Activated naive CD8-positive, alpha-beta T cell (primary cell): Measurements from ENCODE around the gene ACOT11.

Source experiments
- H3K27ac Mint-ChIP-seq: one replicate; pipeline ENCODE4 v1.8.0; 2021; ENCODE audit warnings: mixed read lengths
- H3K27me3 Mint-ChIP-seq: one replicate; pipeline ENCODE4 v1.8.0; 2021; ENCODE audit warnings: mixed read lengths
- H3K36me3 Mint-ChIP-seq: one replicate; pipeline ENCODE4 v1.8.0; 2021; ENCODE audit warnings: mixed read lengths
- H3K4me1 Mint-ChIP-seq: one replicate; pipeline ENCODE4 v1.8.0; 2021; ENCODE audit warnings: low read depth, mixed read lengths
- H3K4me3 Mint-ChIP-seq: one replicate; pipeline ENCODE4 v1.8.0; 2021; ENCODE audit warnings: mild to moderate bottlenecking, mixed read lengths
- H3K9me3 Mint-ChIP-seq: one replicate; pipeline ENCODE4 v1.8.0; 2021; ENCODE audit warnings: low read depth, mixed read lengths

The ACOT11 gene

GRCh38 chr1:54603241-54603640 is 55.2 kb downstream of the ACOT11 start:
- H3K36me3 Mint-ChIP-seq, result no peaks in the 10 kb centered on the region
- H3K27me3 Mint-ChIP-seq, result no peaks in the 10 kb centered on the region
- no peak overlapping the region for H3K27ac Mint-ChIP-seq
- H3K4me1 Mint-ChIP-seq, result peaks cover 12% of the 10 kb centered on the region
- no peak overlapping the region for H3K4me3 Mint-ChIP-seq
- no peaks in the 10 kb centered on the region for H3K9me3 Mint-ChIP-seq

GRCh38 chr1:54604051-54604450 is 56.0 kb downstream of the ACOT11 start:
- no peak overlapping the region for H3K4me3 Mint-ChIP-seq
- no peaks in the 10 kb centered on the region for H3K36me3 Mint-ChIP-seq
- no peaks in the 10 kb centered on the region for H3K9me3 Mint-ChIP-seq
- H3K27ac Mint-ChIP-seq, result peak overlapping the region; percentile 89
- peaks cover 12% of the 10 kb centered on the region for H3K4me1 Mint-ChIP-seq
- no peaks in the 10 kb centered on the region for H3K27me3 Mint-ChIP-seq

- Mint-ChIP-seq H3K27ac (peak overlapping the region; percentile 89), H3K9me3 (no peaks in the 10 kb centered on the region), H3K4me1 (peaks cover 12% of the 10 kb centered on the region), H3K36me3 (no peaks in the 10 kb centered on the region), H3K4me3 (peak overlapping the region; percentile 33), H3K27me3 (no peaks in the 10 kb centered on the region)
Measured at GRCh38 chr1:54604572-54605370, 56.7 kb downstream of the ACOT11 start.

- no peaks in the 10 kb centered on the region for H3K27me3 Mint-ChIP-seq
- H3K4me1 Mint-ChIP-seq, result peaks cover 12% of the 10 kb centered on the region
- no peak overlapping the region for H3K27ac Mint-ChIP-seq
- H3K36me3 Mint-ChIP-seq, result no peaks in the 10 kb centered on the region
- no peaks in the 10 kb centered on the region for H3K9me3 Mint-ChIP-seq
- H3K4me3 Mint-ChIP-seq, result no peak overlapping the region
Measured at GRCh38 chr1:54606096-54606989, 58.3 kb downstream of the ACOT11 start.

- Mint-ChIP-seq H3K4me1 (peaks cover 12% of the 10 kb centered on the region), H3K4me3 (no peak overlapping the region), H3K27me3 (no peaks in the 10 kb centered on the region), H3K9me3 (no peaks in the 10 kb centered on the region), H3K36me3 (no peaks in the 10 kb centered on the region), H3K27ac (no peak overlapping the region)
Measured at GRCh38 chr1:54606990-54607325, 58.9 kb downstream of the ACOT11 start.

- H3K4me3 Mint-ChIP-seq, result no peak overlapping the region
- no peaks in the 10 kb centered on the region for H3K36me3 Mint-ChIP-seq
- no peaks in the 10 kb centered on the region for H3K27me3 Mint-ChIP-seq
Measured at GRCh38 chr1:54607821-54608565, 60.0 kb downstream of the ACOT11 start.

GRCh38 chr1:54608566-54609230 is 60.7 kb downstream of the ACOT11 start:
- H3K27ac Mint-ChIP-seq, result no peak overlapping the region
- H3K4me3 Mint-ChIP-seq, result no peak overlapping the region
- no peaks in the 10 kb centered on the region for H3K9me3 Mint-ChIP-seq
- H3K36me3 Mint-ChIP-seq, result no peaks in the 10 kb centered on the region
- H3K27me3 Mint-ChIP-seq, result no peaks in the 10 kb centered on the region
- H3K4me1 Mint-ChIP-seq, result peaks cover 12% of the 10 kb centered on the region

More at GRCh38 chr1:54607821-54608565, 60.0 kb downstream of the ACOT11 start:
- Mint-ChIP-seq H3K9me3 (no peaks in the 10 kb centered on the region), H3K27ac (no peak overlapping the region), H3K4me1 (peaks cover 12% of the 10 kb centered on the region)

GRCh38 chr1:54609301-54609921 is 61.4 kb downstream of the ACOT11 start:
- no peaks in the 10 kb centered on the region for H3K27me3 Mint-ChIP-seq
- H3K4me1 Mint-ChIP-seq, result peaks cover 8% of the 10 kb centered on the region
- no peak overlapping the region for H3K27ac Mint-ChIP-seq
- H3K36me3 Mint-ChIP-seq, result no peaks in the 10 kb centered on the region
- H3K9me3 Mint-ChIP-seq, result no peaks in the 10 kb centered on the region
- H3K4me3 Mint-ChIP-seq, result no peak overlapping the region

- Mint-ChIP-seq H3K4me3 (no peak overlapping the region), H3K4me1 (peaks cover 2% of the 10 kb centered on the region), H3K9me3 (no peaks in the 10 kb centered on the region), H3K36me3 (no peaks in the 10 kb centered on the region), H3K27me3 (no peaks in the 10 kb centered on the region), H3K27ac (no peak overlapping the region)
Measured at GRCh38 chr1:54610048-54610447, 62.0 kb downstream of the ACOT11 start.

GRCh38 chr1:54610601-54611580 is 62.9 kb downstream of the ACOT11 start:
- Mint-ChIP-seq H3K36me3 (no peaks in the 10 kb centered on the region), H3K27me3 (no peaks in the 10 kb centered on the region), H3K4me3 (no peak overlapping the region), H3K4me1 (no peaks in the 10 kb centered on the region), H3K27ac (no peak overlapping the region), H3K9me3 (no peaks in the 10 kb centered on the region)

- Mint-ChIP-seq H3K36me3 (no peaks in the 10 kb centered on the region), H3K4me3 (no peak overlapping the region), H3K27ac (no peak overlapping the region), H3K27me3 (no peaks in the 10 kb centered on the region), H3K4me1 (no peaks in the 10 kb centered on the region), H3K9me3 (no peaks in the 10 kb centered on the region)
Measured at GRCh38 chr1:54611621-54612020, 63.6 kb downstream of the ACOT11 start.

- Mint-ChIP-seq H3K27ac (no peak overlapping the region), H3K36me3 (no peaks in the 10 kb centered on the region), H3K27me3 (no peaks in the 10 kb centered on the region), H3K9me3 (no peaks in the 10 kb centered on the region), H3K4me1 (no peaks in the 10 kb centered on the region), H3K4me3 (no peak overlapping the region)
Measured at GRCh38 chr1:54614024-54614423, 66.0 kb downstream of the ACOT11 start.

- H3K4me3 Mint-ChIP-seq, result no peak overlapping the region
- no peaks in the 10 kb centered on the region for H3K9me3 Mint-ChIP-seq
- H3K27ac Mint-ChIP-seq, result no peak overlapping the region
- H3K36me3 Mint-ChIP-seq, result no peaks in the 10 kb centered on the region
- no peaks in the 10 kb centered on the region for H3K27me3 Mint-ChIP-seq
- no peaks in the 10 kb centered on the region for H3K4me1 Mint-ChIP-seq
Measured at GRCh38 chr1:54614563-54614962, 66.5 kb downstream of the ACOT11 start.
